ENCODE measurements around the gene DUSP6.

DUSP6 gene

GRCh38 chr12:89309440-89309802 is 42.9 kb downstream of the DUSP6 start:
- Histone ChIP-seq H3K4me1 (peaks cover 0 to 43% (median 15%) of the 10 kb centered on the region in 10 experiments; a peak in 11 of 20 replicates), H3K36me3 (no peaks in the 10 kb centered on the region), H3K4me3 (no peak overlapping the region), H3K9ac (no peak overlapping the region; a peak in 1 of 22 replicates), H3K27ac (peak overlapping the region in 3 of 11 experiments; percentile 18 to 49 (median 27); a peak in 3 of 22 replicates), H3K4me2 (peak overlapping the region in 5 of 11 experiments; percentile 39 to 65 (median 53); a peak in 10 of 22 replicates), H3K27me3 (no peaks in the 10 kb centered on the region), H3K9me3 (replicated peaks in 1 of 11) (peaks cover 0 to 8% (median 4%) of the 10 kb centered on the region in 11 experiments; a peak in 5 of 22 replicates), H4K20me1 (no peaks in the 10 kb centered on the region)
- TF ChIP-seq Cebpa-rat (IDR thresholded peaks at IDR 0.05), result no peak

DNA sequence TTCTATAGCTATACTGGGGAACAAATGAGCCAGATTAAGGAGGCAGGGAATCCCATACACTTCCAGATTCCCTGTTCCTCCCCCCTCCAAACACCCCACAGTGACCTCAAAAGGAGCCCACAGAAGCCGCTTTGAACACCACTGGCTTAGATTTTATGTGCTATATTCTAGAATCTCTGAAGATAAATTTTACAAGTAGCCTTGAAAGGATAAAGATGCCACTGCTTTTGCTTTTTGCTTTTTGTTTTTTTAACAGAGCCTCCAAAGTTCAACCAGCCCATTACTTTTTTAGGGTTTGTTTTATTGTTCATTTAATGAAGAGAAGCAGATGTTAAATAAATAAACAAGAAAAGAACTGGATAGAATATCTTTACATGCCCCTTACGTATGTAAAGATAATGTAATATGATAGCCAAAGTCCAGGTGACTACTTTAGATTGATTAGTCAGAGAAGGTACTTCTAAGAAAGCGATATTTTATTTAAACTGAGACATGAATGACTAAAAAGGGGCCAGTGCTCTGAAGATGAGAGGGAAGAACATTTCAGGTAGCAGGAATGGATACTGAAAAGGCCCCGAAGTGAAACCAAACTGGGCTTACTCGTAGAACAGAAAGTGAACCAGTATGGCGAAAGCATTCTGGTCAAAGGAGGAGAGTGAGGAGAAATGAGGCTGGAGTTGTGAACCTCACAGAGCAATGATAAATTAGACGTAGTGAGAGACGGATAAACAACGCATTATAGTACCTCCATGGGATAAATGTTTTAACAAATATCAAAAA is 44.6 kb downstream of the DUSP6 start:
- TF ChIP-seq Cebpa-rat (IDR thresholded peaks at IDR 0.05), result no peak
- H3K36me3 ChIP-seq, result no peaks in the 10 kb centered on the region
- H3K27me3 ChIP-seq, result no peaks in the 10 kb centered on the region
- peak overlapping the region in 3 of 11 experiments; percentile 4 to 42 (median 15); a peak in 3 of 22 replicates for H3K27ac ChIP-seq
- no peaks in the 10 kb centered on the region for H4K20me1 ChIP-seq
- H3K4me3 ChIP-seq, result no peak overlapping the region
- no peak overlapping the region for H3K9ac ChIP-seq
- H3K9me3 ChIP-seq (replicated peaks in 1 of 11), result peaks cover 0 to 8% (median 4%) of the 10 kb centered on the region in 11 experiments; a peak in 5 of 22 replicates
- H3K4me2 ChIP-seq, result peak overlapping the region in 5 of 11 experiments; percentile 15 to 31 (median 26); a peak in 8 of 22 replicates
- H3K4me1 ChIP-seq, result peaks cover 0 to 35% (median 15%) of the 10 kb centered on the region in 10 experiments; a peak in 11 of 20 replicates

- Histone ChIP-seq H3K4me3 (no peak overlapping the region), H3K9me3 (replicated peaks in 1 of 11) (peaks cover 0 to 8% (median 4%) of the 10 kb centered on the region in 11 experiments; a peak in 5 of 22 replicates), H3K27me3 (no peaks in the 10 kb centered on the region), H3K27ac (peak overlapping the region in 3 of 11 experiments; percentile 4 to 42 (median 15); a peak in 3 of 22 replicates), H3K9ac (no peak overlapping the region), H3K4me1 (peaks cover 0 to 35% (median 15%) of the 10 kb centered on the region in 10 experiments; a peak in 11 of 20 replicates), H4K20me1 (no peaks in the 10 kb centered on the region), H3K4me2 (peak overlapping the region in 5 of 11 experiments; percentile 15 to 31 (median 26); a peak in 8 of 22 replicates), H3K36me3 (no peaks in the 10 kb centered on the region)
- 0 out of 22 replicates have a peak, but pooled peaks of 2 of the 11 experiments have one; percentile 16 to 25 for TF ChIP-seq Cebpa-rat (IDR thresholded peaks at IDR 0.05)
These were observed 45.4 kb downstream of the DUSP6 start for GRCh38 chr12:89306827-89307473.

DNA sequence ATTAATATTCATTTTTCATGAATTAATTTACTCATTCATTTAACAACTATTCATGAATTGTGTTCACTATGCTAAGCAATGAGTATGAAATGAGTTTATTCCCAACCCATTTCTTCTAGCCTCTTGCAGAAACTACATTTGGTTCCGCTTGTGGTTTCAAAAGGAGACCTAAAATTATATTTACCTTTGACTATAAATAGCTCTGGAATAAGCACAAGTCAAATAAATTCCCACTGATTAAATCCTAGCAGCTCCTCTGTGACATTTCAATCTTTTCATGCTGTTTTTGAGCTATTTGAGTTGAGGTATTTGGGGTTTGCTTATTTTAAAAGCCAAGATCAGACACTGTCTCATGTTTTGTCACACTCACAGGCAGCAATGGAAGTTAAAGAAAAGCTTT is 46.9 kb downstream of the DUSP6 start:
- Histone ChIP-seq H3K9ac (no peak overlapping the region), H3K27me3 (no peaks in the 10 kb centered on the region), H3K4me1 (peaks cover 0 to 34% (median 15%) of the 10 kb centered on the region in 10 experiments; a peak in 11 of 20 replicates), H3K9me3 (replicated peaks in 1 of 11) (peaks cover 0 to 8% (median 4%) of the 10 kb centered on the region in 11 experiments; a peak in 5 of 22 replicates), H3K4me2 (no peak overlapping the region), H3K27ac (no peak overlapping the region), H3K4me3 (no peak overlapping the region), H4K20me1 (no peaks in the 10 kb centered on the region), H3K36me3 (no peaks in the 10 kb centered on the region)
- no peak for TF ChIP-seq Cebpa-rat (IDR thresholded peaks at IDR 0.05)

DNA sequence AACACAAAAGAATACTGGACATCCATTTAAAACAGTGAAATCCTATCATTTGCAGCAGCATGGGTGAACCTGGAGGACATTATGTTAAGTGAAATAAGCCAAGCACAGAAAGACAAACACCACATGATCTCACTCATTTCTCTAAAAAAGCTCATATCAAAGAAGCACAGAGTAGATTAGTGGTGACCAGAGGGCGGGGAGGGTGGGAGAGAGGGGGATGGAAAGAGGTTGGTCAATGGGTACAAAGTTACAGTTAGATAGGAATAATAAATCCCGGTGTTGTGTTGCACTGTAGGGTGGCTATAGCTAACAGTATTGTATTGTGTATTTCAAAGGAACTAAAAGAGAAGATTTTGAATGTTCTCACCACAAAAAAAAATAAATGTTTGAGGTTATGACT is 52.4 kb downstream of the DUSP6 start:
- Histone ChIP-seq H3K4me2 (no peak overlapping the region), H3K27ac (no peak overlapping the region), H3K36me3 (no peaks in the 10 kb centered on the region), H3K9me3 (replicated peaks in 1 of 11) (0 out of 22 replicates have a peak, but pooled peaks cover 0 to 3% (median 0%) of the 10 kb centered on the region in 11 experiments), H3K4me1 (no peaks in the 10 kb centered on the region), H3K9ac (no peak overlapping the region), H4K20me1 (no peaks in the 10 kb centered on the region), H3K4me3 (no peak overlapping the region), H3K27me3 (no peaks in the 10 kb centered on the region)
- no peak for TF ChIP-seq Cebpa-rat (IDR thresholded peaks at IDR 0.05)

GRCh38 chr12:89299417-89299816 is 52.9 kb downstream of the DUSP6 start:
- H3K27me3 ChIP-seq, result no peaks in the 10 kb centered on the region
- no peak overlapping the region for H3K9ac ChIP-seq
- no peak overlapping the region for H3K27ac ChIP-seq
- no peak overlapping the region for H3K4me3 ChIP-seq
- TF ChIP-seq Cebpa-rat (IDR thresholded peaks at IDR 0.05), result no peak
- no peaks in the 10 kb centered on the region for H4K20me1 ChIP-seq
- H3K9me3 ChIP-seq (replicated peaks in 1 of 11), result 0 out of 22 replicates have a peak, but pooled peaks cover 0 to 3% (median 0%) of the 10 kb centered on the region in 11 experiments
- no peaks in the 10 kb centered on the region for H3K4me1 ChIP-seq
- H3K36me3 ChIP-seq, result no peaks in the 10 kb centered on the region
- no peak overlapping the region for H3K4me2 ChIP-seq
